GM19438 (cell line): ENCODE measurements around the gene THSD7B.

ENCODE experiments used
- ATAC-seq: cut with Tn5 transposase; IDR thresholded peaks from one replicate; pipeline ENCODE4 v1.9.1; 2021; ENCODE audit warnings: low read depth; ENCODE audit not compliant: unreplicated experiment

Gene THSD7B

DNA sequence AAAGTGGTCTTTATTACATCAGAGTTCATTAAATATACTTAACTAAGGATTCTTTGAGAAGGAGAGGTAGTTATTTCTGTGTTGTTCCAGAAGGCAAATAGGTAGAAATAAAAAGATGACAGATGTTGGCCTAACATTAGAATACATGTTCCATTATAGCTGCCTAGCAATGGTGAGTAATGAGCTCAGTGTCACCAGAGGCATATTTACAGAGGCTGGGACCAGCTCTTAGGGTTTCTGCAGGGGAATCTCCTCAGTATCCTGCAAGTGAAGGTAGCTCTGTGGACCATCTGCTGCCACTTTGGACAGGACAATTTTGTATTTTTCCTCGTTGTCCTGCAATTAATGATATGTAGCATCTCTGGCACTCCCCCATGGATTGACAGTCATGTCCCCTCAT is 416.0 kb downstream of the THSD7B start:
- no peak for ATAC-seq

DNA sequence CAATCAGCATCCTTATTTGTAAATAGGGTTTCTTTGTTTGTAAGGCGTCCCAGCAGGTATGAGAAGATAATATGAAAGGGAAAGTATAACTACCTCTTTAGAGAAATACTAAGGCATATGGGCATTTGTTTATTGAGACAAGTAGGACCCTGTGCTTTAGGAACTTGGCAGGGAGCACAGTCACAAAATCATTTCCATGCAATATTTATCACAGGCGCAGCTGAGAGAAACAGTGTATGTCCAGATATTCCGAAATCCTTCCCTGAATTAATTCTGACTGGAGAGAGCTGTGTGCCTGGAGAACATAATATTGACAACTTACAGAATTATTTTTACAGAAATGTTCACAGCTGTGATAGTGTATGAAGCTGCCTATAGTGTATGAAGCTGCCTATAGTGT is 416.7 kb downstream of the THSD7B start:
- no peak for ATAC-seq

DNA sequence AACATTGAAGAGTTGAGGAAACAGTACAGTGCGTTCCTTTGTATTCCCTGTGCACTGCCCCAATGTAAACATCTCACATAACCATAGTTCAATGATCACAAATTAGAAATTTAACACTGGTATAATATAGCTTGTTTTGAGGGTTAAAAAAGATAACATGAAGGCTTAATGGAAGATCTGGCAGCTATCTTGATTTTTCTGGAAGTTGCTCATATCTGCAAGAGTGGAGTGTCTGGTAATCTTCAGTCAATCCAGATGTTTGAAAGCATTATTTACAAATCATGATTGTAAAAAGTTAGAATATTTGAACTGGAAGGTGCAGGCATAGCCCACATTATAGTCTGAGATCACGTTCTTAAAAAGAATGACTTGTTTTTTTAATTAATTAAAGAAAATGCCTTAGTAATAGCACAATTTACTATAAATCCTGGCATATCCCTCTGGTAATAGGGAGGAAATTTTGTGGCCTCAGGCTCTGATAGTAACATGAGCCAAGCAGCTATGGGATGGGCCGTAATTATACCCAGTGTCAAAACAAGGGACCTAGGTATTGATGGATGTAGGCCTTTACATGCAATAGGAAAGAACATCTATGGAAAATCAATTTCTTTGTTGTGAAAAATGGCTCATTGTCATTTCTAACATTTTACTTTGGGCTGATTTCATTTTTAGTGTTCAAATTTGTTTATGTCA is 418.0 kb downstream of the THSD7B start:
- ATAC-seq: no peak

DNA sequence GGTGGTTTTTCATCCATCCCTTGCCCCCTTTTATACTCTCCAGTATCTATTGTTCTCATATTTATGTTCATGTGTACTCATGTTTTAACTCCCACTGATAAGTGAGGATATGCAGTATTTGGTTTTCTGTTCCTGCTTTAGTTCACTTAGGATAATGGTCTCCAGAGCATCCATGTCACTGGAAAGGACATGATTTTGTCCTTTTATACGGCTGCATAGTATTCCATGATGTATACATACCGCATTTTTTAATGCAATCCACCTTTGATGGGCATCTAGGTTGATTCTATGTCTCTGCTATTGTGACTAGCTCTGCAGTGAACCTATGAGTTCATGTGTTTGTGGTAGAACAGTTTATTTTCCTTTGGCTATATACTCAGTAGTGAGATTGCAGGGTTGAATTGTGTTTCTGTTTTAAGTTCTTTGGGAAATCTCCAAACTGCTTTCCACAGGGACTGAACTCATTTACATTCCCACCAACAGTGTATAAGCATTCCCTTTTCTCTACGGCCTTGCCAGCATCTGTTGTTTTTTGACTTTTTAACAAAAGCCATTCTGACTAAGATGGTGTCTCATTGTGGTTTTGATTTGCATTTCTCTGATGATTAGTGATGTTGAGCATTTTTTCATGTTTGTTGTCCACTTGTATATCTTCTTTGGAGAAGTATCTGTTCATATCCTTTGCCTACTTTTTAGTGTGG is 420.2 kb downstream of the THSD7B start:
- no peak for ATAC-seq

DNA sequence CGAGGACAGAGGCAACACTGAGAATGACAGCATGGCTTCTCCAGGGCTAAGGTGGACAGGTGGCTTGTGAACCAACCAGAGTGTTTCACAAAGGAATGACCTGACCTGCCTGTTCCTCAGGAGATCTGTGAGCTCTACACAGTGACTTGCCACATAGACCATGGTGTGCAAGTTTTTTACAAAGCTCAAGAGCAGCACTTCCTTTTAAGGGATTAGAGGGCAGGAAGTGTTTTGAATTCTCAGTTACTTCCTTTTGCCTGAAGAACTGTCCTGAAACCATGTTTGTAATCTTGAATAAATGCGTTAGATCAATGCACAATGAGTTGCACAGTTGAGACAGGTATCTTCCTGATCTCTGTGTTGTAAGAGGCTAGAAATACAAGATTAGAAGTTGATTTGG is 421.9 kb downstream of the THSD7B start:
- ATAC-seq: no peak

DNA sequence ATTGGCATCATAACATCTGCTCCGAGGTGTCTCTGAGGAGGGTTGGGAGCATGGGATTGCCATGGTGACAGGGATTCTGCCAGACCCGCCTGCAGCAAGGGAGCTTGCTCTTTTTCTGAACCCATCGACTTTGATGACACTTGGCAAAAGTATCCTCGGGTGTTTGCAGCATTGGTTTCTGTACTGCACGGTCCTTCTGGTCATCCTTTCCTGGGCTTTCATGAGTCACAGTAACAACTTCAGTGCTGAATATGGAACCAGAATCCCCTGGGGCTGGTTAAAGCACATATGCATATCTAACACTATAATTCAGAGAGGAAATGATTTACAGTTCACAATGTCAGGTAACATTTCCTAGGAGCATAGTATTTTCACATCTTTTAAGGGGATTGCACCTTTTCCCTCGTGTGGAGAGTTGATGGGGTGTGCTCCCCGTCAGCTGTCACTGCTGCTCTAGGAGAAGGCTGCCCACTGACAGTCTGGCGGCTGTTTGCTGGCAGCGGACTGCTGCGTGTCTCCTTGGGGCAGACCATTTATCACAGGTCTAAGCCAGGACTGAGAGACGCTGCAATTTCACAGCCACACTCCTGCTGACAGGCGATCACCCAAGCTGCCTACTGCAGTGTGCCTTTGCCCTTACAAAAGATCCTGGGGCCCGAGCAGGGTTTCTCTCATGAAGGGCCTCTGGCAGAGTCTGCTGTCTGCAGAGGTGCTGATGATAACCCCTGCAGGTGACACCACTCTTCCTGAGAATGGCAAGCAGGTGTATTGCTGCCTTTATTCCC is 425.3 kb downstream of the THSD7B start:
- ATAC-seq: no peak

DNA sequence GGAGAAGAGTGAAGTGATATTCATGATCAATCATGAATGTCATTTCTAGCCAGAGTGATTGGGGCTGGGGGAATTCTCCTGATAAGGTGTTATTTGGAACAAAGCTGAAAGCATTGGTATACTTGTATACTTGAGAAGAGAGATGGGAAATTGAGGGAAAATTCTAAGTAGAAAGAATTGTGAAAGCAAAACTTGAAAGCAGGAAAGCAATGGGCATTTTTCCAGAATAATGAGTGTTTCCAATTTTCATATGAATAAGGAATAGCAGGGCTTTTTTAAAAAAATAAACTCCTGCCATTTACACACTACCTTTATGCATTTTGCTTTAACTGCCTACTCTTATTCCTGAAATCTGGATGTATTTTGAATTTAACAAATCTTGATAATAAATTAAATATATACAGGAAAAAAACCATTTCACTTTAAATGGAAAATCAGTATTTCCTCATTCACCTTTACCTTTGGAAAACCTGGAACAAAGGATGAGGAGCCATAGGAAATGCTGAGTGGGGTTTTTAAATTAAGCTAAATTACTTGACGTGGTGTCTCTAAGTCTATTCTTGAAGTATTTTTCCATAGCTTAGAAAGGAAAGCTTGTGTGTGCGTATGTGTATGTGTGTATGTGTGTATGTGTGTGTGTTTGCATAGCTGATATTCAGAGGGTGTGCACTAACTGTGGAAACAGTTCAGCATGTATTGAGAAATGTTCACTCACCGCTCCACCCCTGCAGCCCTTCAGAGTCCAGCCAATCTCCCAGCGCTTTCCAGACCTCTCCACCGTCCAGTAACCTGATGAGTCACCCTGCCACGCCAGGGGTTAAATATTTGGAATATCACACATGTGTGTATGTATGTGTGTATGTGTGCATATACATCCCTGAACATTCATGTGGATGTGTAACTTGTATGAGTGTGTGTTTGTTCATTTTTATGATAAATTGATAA is 427.3 kb downstream of the THSD7B start:
- no peak for ATAC-seq

DNA sequence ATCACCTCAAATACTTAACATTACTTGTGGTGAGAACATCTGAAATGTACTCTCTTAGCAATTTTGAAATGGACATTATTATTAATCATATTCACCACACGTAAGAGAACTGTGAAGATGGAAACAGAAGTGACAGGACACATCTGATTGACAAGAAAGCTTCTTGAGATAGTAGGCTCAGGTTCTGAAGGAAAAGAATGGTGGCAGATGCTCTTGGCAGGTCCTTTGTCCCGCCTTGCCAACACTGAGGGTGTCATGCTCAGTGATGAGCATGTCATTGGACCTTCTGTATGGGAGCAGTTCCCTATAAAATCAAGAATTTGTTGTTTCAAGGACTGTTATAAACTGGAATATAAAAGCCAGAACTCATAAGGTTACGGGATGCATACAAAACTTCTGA is 428.1 kb downstream of the THSD7B start:
- no peak for ATAC-seq

DNA sequence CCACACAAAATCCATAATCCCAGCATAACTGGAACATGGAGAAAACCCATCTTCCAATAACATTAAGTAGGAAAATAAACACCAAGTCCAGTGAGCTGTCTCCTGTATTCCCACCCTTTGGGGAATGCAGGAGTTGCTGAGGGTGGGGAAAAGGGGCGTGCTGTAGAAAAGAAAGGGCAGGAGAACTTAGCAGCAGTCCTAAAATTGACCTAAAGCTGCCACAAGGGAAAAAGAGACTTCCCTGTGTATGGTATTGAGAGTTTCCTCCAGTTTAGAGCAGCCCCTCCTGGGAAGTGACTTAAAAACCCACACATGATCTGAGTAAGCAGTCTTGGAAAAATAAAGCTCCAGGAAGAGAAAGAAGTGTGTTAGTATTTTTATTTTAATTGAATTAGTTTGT is 428.8 kb downstream of the THSD7B start:
- no peak for ATAC-seq

DNA sequence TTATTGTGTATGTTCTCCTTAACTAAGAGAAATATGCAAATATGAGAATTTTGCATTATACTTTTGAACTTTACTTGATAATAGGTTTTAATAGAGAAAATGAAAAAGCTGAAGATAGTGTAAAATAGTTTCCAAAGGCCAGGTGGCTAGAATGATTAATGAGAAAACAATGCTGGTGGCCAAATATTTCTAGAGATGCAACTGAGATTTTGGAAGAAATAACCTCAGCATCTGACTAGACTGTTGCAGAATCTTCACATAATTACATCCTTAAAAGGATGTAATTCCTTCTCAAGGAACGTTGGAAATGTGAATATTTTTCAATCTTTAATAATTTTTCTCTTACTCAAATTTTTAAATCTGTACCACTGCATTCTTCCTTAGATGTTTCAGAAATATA is 434.4 kb downstream of the THSD7B start:
- ATAC-seq: no peak

DNA sequence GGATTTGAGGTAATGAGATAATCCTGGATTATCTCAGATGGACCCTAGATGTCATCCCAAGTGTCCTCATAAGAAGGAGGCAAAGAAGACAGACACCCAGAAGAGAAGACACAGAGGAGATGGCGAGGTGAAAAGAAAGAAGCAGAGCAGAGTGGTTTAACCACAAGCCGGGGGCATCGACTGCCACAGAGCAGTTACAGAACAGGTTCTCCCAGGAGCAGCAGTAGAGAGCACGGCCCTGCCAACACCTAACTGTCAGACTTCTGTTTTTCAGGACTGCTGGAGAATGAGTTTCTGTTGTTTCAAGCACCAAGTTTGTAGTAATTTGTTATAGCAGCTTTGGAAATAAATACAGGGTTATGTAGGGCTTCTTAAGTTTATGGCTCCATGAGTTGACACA is 437.0 kb downstream of the THSD7B start:
- ATAC-seq: no peak

DNA sequence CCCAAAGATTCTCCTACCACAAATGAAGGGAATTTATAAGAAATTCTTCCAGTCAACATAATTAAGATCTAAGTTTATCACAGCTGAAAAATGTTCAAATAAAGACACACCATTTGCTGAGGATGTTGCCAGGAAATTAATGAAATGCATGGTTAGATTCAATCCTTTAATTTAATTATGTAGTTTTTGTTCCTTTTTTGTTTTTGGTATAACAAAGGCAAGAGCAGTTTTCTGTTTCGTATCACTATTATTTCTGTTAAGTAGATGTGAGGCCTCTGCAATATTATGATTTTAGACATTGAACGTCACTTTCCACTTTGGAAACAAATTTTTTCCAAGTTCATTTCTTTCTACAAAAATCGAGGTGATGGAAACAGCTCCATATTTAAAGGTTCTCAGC is 440.0 kb downstream of the THSD7B start:
- no peak for ATAC-seq

DNA sequence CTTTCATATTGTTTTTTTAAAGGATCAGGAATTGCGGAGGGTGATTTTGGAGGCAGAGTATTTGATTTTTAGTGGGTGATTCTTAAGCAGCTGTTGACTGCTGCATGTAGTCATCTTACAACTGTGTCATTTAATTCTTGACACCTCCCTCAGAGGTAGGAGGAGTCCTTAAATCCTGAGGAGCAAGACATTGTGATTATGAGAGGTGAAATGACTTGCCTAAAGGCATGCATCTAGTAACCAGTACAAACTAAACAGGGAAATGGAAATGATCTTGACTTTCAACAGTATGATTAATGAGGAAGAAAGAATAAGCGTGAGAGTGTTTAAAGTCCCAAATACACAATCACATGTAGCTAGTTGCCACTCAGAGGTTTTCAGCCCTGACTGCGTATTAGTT is 440.7 kb downstream of the THSD7B start:
- no peak for ATAC-seq

DNA sequence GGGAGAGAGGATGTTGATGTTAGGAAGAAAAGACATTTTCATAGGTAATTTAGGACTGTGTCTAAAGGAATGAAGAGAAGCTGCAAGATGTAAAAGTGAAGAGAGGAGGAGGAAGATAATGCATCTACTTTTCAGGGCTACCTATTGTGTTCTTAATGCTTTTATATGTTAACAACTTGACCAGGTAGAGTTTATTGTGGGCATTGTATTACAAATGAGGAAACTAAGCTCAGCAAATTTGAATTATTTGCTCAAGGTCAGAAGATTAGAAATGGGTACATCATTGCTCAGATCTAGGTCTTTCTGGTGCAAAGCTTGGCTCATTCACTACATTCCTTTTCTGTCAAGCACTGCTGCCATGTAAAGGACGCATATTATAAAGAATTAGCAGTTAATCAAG is 441.7 kb downstream of the THSD7B start:
- ATAC-seq: no peak

DNA sequence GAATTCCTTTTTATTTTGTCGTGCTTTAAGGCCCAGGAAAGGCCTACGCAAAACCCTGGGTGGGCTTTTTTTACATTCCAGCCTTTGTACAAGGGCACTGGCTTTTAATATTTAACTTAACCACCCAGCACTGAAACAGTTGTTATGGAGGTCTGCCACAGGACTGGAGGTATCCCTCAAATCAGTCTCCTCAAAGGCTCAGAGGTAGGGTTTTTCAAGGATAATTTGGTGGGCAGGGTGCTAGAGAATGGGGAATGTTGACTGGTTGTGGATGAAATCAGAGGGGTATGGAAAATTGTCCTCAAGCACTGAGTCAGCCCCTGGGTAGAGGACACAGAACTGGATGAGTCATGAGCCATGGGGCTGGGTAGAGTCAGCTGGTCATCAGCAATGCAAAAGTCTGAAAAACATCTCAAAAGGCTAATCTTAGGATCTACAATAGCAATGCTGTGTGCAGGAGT is 443.1 kb downstream of the THSD7B start:
- no peak for ATAC-seq

DNA sequence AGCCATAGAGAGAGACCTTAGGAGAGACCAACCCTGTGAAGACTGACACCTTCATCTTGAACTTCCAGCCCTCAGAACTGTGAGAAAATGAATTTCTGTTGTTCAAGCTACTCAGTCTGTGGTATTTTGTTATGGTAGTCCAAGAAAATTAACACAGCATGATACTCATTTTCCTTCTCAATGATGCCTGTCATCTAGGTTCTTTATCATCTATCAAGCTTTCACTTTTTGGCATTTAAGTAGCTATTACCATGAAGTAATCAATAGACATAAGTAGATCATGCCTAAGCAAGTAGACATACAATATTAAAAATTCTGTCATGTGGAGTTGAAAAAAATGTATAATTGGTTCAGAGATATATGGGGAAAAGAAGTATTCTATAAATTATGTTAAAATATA is 444.7 kb downstream of the THSD7B start:
- ATAC-seq: no peak

DNA sequence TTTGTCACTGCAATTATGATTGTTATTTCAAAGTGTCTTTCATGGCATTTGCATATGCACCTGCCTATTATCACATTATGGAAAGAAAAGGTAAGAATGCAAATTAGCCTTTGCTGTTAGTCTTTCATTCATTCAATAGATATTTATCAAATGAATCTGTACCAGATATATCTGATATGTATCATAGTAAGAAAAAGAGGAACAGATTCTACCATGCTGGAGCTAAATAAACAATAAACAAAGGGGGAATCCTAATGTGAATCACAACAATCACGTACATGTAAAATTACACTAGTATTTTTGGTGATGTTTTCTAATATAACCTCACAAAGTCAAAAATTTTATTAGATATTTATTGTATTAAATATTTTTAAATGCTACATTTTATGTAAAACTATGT is 446.4 kb downstream of the THSD7B start:
- ATAC-seq: no peak

DNA sequence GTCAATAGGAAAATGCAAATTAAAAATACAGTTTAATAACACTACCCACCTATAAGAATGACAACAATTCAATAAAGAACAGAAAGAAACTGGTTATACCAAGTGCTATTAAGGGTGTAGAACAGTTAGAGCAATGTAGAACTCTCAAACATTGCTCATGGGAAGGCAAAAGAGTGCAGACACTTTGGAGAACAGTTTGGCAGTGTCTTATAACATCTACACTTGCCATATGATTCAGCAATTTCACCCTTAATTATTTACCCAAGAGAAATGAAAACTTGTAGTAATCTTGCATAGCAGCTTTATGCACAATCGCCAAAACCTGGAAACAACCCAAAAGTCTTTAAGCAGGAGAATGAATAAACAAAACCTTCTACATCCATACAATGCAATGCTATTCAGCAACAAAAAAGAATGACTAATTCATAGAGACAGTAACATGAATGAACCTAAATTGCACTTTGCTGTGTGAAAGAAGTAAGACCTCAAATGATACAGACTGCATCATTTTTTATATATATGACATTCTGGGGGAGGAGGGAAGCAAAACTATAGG is 455.2 kb downstream of the THSD7B start:
- ATAC-seq: no peak

DNA sequence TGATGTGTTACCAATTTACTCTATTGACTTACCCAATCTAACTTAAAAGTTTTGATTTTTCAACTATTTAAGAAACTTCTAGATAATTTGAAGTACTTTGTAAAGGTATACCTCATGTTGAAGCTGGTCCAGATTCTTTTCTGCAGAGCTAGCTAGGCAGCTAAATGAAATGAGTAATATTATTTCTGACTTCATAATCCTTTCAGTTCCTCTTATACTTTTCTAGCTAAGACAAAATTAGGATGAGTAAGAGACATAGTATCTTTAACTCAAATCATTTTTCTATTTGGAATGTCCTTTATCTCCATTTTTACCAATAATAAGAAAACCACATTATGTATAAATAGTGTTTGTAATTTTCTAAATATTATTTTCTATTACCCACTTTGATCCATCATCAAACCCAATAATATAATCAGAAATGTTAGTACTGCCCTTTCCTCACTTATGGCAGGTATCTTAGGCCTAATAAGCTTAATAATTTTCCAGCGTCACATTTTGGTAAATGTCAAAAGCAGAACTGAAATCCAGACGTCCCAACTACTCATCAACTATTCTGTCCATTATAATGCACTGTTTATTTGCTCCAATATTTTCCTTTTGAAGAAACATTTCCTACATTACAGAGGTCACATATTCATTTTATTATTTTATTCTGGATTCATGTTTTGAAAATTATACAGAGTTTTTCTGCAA is 456.6 kb downstream of the THSD7B start:
- ATAC-seq: no peak

DNA sequence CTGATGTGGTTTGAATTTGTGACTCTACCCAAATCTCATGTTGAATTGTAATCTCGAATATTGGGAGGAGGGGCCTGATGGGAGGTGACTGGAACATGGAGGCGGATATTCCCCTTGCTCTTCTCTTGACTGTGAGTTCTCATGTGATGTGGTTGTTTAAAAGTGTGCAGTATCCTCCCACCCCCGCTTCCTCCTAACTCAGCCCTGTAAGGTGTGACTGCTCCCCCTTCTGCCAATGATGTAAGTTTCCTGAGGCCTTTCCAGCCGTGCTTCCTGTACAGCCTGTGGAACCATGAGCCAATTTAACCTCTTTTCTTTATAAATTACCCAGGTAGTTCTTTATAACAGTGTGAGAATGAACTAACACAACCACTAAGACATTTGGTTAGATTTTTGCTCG is 458.4 kb downstream of the THSD7B start:
- no peak for ATAC-seq
